ENCODE measurements around the gene TSHZ1. TPM values are rescaled to one million over a fixed set of nuclear protein-coding genes. Genes with fewer than 3 reads are reported as not detected.

The TSHZ1 gene
- total RNA-seq (2012; rRNA removed): 4.6 and 6.1 TPM in 2 replicates

- H3K27me3 ChIP-seq (ENCODE audit: control insufficient read depth, insufficient read depth, low read length): no peaks in the 10 kb centered on the region
- no peaks in the 10 kb centered on the region for H3K36me3 ChIP-seq (ENCODE audit: insufficient read depth, low read length)
- H3K9me3 ChIP-seq (replicated peaks; ENCODE audit: low read length): no peaks in the 10 kb centered on the region
- H3K4me2 ChIP-seq (ENCODE audit: low read length): peak within 1 kb of the TSS; percentile 86
- peak within 1 kb of the TSS; percentile 89 for H3K4me3 ChIP-seq (ENCODE audit: low read length)
- H3K9ac ChIP-seq (ENCODE audit: low read depth, low read length): peak within 1 kb of the TSS; percentile 87
- peaks cover 42% of the 10 kb centered on the region for H3K4me1 ChIP-seq (ENCODE audit: control insufficient read depth, insufficient read depth, low read length)
Observed at GRCh38 chr18:75210274-75211001, at the start of gene TSHZ1. TSS of gene TSHZ1 (plus strand) at chr18:75210797. CDS start at chr18:75211877, 1,080 bp downstream.

- Histone ChIP-seq H3K4me3 (ENCODE audit: low read length) (peak overlapping the region; percentile 72), H3K9ac (ENCODE audit: low read depth, low read length) (peak overlapping the region; percentile 49), H3K4me2 (ENCODE audit: low read length) (peak overlapping the region; percentile 78)
Observed at GRCh38 chr18:75161256-75162028, 49.2 kb upstream of the TSHZ1 start.

GRCh38 chr18:75162467-75162866 is 48.1 kb upstream of the TSHZ1 start:
- no peaks in the 10 kb centered on the region for H3K9me3 ChIP-seq (replicated peaks; ENCODE audit: low read length)
- no peaks in the 10 kb centered on the region for H3K27me3 ChIP-seq (ENCODE audit: control insufficient read depth, insufficient read depth, low read length)
- H3K9ac ChIP-seq (ENCODE audit: low read depth, low read length): no peak overlapping the region
- H3K36me3 ChIP-seq (ENCODE audit: insufficient read depth, low read length): no peaks in the 10 kb centered on the region
- peaks cover 7% of the 10 kb centered on the region for H3K4me1 ChIP-seq (ENCODE audit: control insufficient read depth, insufficient read depth, low read length)
- H3K4me2 ChIP-seq (ENCODE audit: low read length): no peak overlapping the region
- H3K4me3 ChIP-seq (ENCODE audit: low read length): no peak overlapping the region

More at GRCh38 chr18:75161256-75162028, 49.2 kb upstream of the TSHZ1 start:
- Histone ChIP-seq H3K36me3 (ENCODE audit: insufficient read depth, low read length) (no peaks in the 10 kb centered on the region), H3K9me3 (replicated peaks; ENCODE audit: low read length) (no peaks in the 10 kb centered on the region), H3K27me3 (ENCODE audit: control insufficient read depth, insufficient read depth, low read length) (no peaks in the 10 kb centered on the region), H3K4me1 (ENCODE audit: control insufficient read depth, insufficient read depth, low read length) (peaks cover 7% of the 10 kb centered on the region)

- H3K9me3 ChIP-seq (replicated peaks; ENCODE audit: low read length): no peaks in the 10 kb centered on the region
- H3K27me3 ChIP-seq (ENCODE audit: control insufficient read depth, insufficient read depth, low read length): no peaks in the 10 kb centered on the region
- H3K9ac ChIP-seq (ENCODE audit: low read depth, low read length): no peak overlapping the region
- no peaks in the 10 kb centered on the region for H3K36me3 ChIP-seq (ENCODE audit: insufficient read depth, low read length)
- H3K4me1 ChIP-seq (ENCODE audit: control insufficient read depth, insufficient read depth, low read length): peaks cover 7% of the 10 kb centered on the region
- H3K4me3 ChIP-seq (ENCODE audit: low read length): no peak overlapping the region
- no peak overlapping the region for H3K4me2 ChIP-seq (ENCODE audit: low read length)
Observed at GRCh38 chr18:75162978-75163377, 47.6 kb upstream of the TSHZ1 start.

- Histone ChIP-seq H3K4me1 (ENCODE audit: control insufficient read depth, insufficient read depth, low read length) (peaks cover 7% of the 10 kb centered on the region), H3K4me2 (ENCODE audit: low read length) (no peak overlapping the region), H3K27me3 (ENCODE audit: control insufficient read depth, insufficient read depth, low read length) (peaks cover 3% of the 10 kb centered on the region)
Observed at GRCh38 chr18:75163736-75164135, 46.9 kb upstream of the TSHZ1 start.

GRCh38 chr18:75164479-75164878 is 46.1 kb upstream of the TSHZ1 start:
- Histone ChIP-seq H3K9ac (ENCODE audit: low read depth, low read length) (no peak overlapping the region), H3K9me3 (replicated peaks; ENCODE audit: low read length) (no peaks in the 10 kb centered on the region), H3K4me3 (ENCODE audit: low read length) (no peak overlapping the region), H3K4me2 (ENCODE audit: low read length) (no peak overlapping the region), H3K4me1 (ENCODE audit: control insufficient read depth, insufficient read depth, low read length) (peaks cover 7% of the 10 kb centered on the region), H3K27me3 (ENCODE audit: control insufficient read depth, insufficient read depth, low read length) (peaks cover 3% of the 10 kb centered on the region), H3K36me3 (ENCODE audit: insufficient read depth, low read length) (no peaks in the 10 kb centered on the region)

More at GRCh38 chr18:75163736-75164135, 46.9 kb upstream of the TSHZ1 start:
- H3K36me3 ChIP-seq (ENCODE audit: insufficient read depth, low read length): no peaks in the 10 kb centered on the region
- no peaks in the 10 kb centered on the region for H3K9me3 ChIP-seq (replicated peaks; ENCODE audit: low read length)
- H3K4me3 ChIP-seq (ENCODE audit: low read length): no peak overlapping the region
- no peak overlapping the region for H3K9ac ChIP-seq (ENCODE audit: low read depth, low read length)

- H3K4me3 ChIP-seq (ENCODE audit: low read length): no peak overlapping the region
- H3K4me1 ChIP-seq (ENCODE audit: control insufficient read depth, insufficient read depth, low read length): no peaks in the 10 kb centered on the region
- no peaks in the 10 kb centered on the region for H3K36me3 ChIP-seq (ENCODE audit: insufficient read depth, low read length)
- no peaks in the 10 kb centered on the region for H3K9me3 ChIP-seq (replicated peaks; ENCODE audit: low read length)
- H3K4me2 ChIP-seq (ENCODE audit: low read length): no peak overlapping the region
- no peak overlapping the region for H3K9ac ChIP-seq (ENCODE audit: low read depth, low read length)
- peaks cover 3% of the 10 kb centered on the region for H3K27me3 ChIP-seq (ENCODE audit: control insufficient read depth, insufficient read depth, low read length)
Observed at GRCh38 chr18:75165926-75166325, 44.7 kb upstream of the TSHZ1 start.

- Histone ChIP-seq H3K36me3 (ENCODE audit: insufficient read depth, low read length) (no peaks in the 10 kb centered on the region), H3K9ac (ENCODE audit: low read depth, low read length) (no peak overlapping the region), H3K4me3 (ENCODE audit: low read length) (no peak overlapping the region), H3K4me2 (ENCODE audit: low read length) (no peak overlapping the region), H3K9me3 (replicated peaks; ENCODE audit: low read length) (no peaks in the 10 kb centered on the region), H3K27me3 (ENCODE audit: control insufficient read depth, insufficient read depth, low read length) (peaks cover 3% of the 10 kb centered on the region), H3K4me1 (ENCODE audit: control insufficient read depth, insufficient read depth, low read length) (no peaks in the 10 kb centered on the region)
Observed at GRCh38 chr18:75167137-75167536, 43.5 kb upstream of the TSHZ1 start.

- Histone ChIP-seq H3K9me3 (replicated peaks; ENCODE audit: low read length) (no peaks in the 10 kb centered on the region), H3K27me3 (ENCODE audit: control insufficient read depth, insufficient read depth, low read length) (peaks cover 3% of the 10 kb centered on the region), H3K9ac (ENCODE audit: low read depth, low read length) (no peak overlapping the region), H3K4me1 (ENCODE audit: control insufficient read depth, insufficient read depth, low read length) (no peaks in the 10 kb centered on the region), H3K36me3 (ENCODE audit: insufficient read depth, low read length) (no peaks in the 10 kb centered on the region), H3K4me2 (ENCODE audit: low read length) (no peak overlapping the region), H3K4me3 (ENCODE audit: low read length) (no peak overlapping the region)
Observed at GRCh38 chr18:75167759-75168618, 42.6 kb upstream of the TSHZ1 start.

- H3K4me2 ChIP-seq (ENCODE audit: low read length): no peak overlapping the region
- H3K36me3 ChIP-seq (ENCODE audit: insufficient read depth, low read length): no peaks in the 10 kb centered on the region
- H3K9me3 ChIP-seq (replicated peaks; ENCODE audit: low read length): no peaks in the 10 kb centered on the region
- H3K9ac ChIP-seq (ENCODE audit: low read depth, low read length): no peak overlapping the region
- H3K27me3 ChIP-seq (ENCODE audit: control insufficient read depth, insufficient read depth, low read length): peaks cover 3% of the 10 kb centered on the region
- H3K4me1 ChIP-seq (ENCODE audit: control insufficient read depth, insufficient read depth, low read length): no peaks in the 10 kb centered on the region
- no peak overlapping the region for H3K4me3 ChIP-seq (ENCODE audit: low read length)
Observed at GRCh38 chr18:75168619-75169018, 42.0 kb upstream of the TSHZ1 start.

GRCh38 chr18:75169411-75169810 is 41.2 kb upstream of the TSHZ1 start:
- no peaks in the 10 kb centered on the region for H3K9me3 ChIP-seq (replicated peaks; ENCODE audit: low read length)
- H3K4me3 ChIP-seq (ENCODE audit: low read length): no peak overlapping the region
- H3K9ac ChIP-seq (ENCODE audit: low read depth, low read length): no peak overlapping the region
- H3K27me3 ChIP-seq (ENCODE audit: control insufficient read depth, insufficient read depth, low read length): peaks cover 3% of the 10 kb centered on the region
- no peaks in the 10 kb centered on the region for H3K36me3 ChIP-seq (ENCODE audit: insufficient read depth, low read length)
- H3K4me1 ChIP-seq (ENCODE audit: control insufficient read depth, insufficient read depth, low read length): no peaks in the 10 kb centered on the region
- no peak overlapping the region for H3K4me2 ChIP-seq (ENCODE audit: low read length)
